HG03060 (cell line): ENCODE measurements around the gene ENTPD5.
"Not testable (repeated sequence)": the region's sequence is repeated elsewhere in the genome, so short reads cannot be mapped to it uniquely, and the experiment has no call there.

Experiments
- ATAC-seq: cut with Tn5 transposase; IDR thresholded peaks from one replicate; pipeline ENCODE4 v1.9.1; 2021; ENCODE audit warnings: low read depth, moderate number of reproducible peaks; ENCODE audit not compliant: unreplicated experiment

Gene ENTPD5

GRCh38 chr14:73945159-73945670 is 73.9 kb downstream of the ENTPD5 start:
- no peak for ATAC-seq

GRCh38 chr14:73944432-73945158 is 74.5 kb downstream of the ENTPD5 start:
- ATAC-seq: no peak

GRCh38 chr14:73943083-73943482 is 76.0 kb downstream of the ENTPD5 start:
- ATAC-seq: no peak

- ATAC-seq: no peak
These were observed 76.9 kb downstream of the ENTPD5 start for GRCh38 chr14:73942180-73942579.

- ATAC-seq: no peak
These were observed 82.1 kb downstream of the ENTPD5 start for GRCh38 chr14:73937012-73937411.

- ATAC-seq: no peak
These were observed 82.5 kb downstream of the ENTPD5 start for GRCh38 chr14:73936548-73936947.

- ATAC-seq: no peak
These were observed 83.4 kb downstream of the ENTPD5 start for GRCh38 chr14:73935666-73936065.

GRCh38 chr14:73924337-73924736 is 94.8 kb downstream of the ENTPD5 start:
- no peak for ATAC-seq

- ATAC-seq: not testable (repeated sequence)
These were observed 99.6 kb downstream of the ENTPD5 start for GRCh38 chr14:73919457-73919856.

- no peak for ATAC-seq
These were observed 102.8 kb downstream of the ENTPD5 start for GRCh38 chr14:73916324-73916723.

- ATAC-seq: no peak
These were observed 105.8 kb downstream of the ENTPD5 start for GRCh38 chr14:73913256-73913655.

GRCh38 chr14:73909681-73910080 is 109.4 kb downstream of the ENTPD5 start:
- ATAC-seq: no peak
